Spleen (tissue), 11 donors: ENCODE results near the gene EPYC. TPM values are rescaled to one million over a fixed set of nuclear protein-coding genes. Genes with fewer than 3 reads are reported as not detected.

ENCODE experiments used
- DNase-seq: peaks from one replicate; pipeline ENCODE4 v3.0.0-alpha.2; 2020
- H3K27ac ChIP-seq, 8 donors: fragments of 200-600 bp; sonication (generic) in 7 of 8; 1 replicate in 4 of 8; 2 replicates in 4 of 8; pipeline versions ENCODE4 v1.5.0 to v1.8.0; 2016 to 2021; ENCODE audit warnings: inconsistent platforms in 4 of 8, mild to moderate bottlenecking in 4 of 8, moderate library complexity in 1 of 8
- H3K27me3 ChIP-seq, 7 donors: fragments of 200-600 bp; sonication (generic) in 6 of 7; replicated peaks in 1 of 7; 1 replicate in 4 of 7; 2 replicates in 3 of 7; pipeline versions ENCODE4 v1.5.0 to v1.8.0; 2016 to 2021; ENCODE audit warnings: inconsistent platforms in 3 of 7, mild to moderate bottlenecking in 1 of 7
- H3K36me3 ChIP-seq, 6 donors: fragments of 200-600 bp; sonication (generic) in 5 of 6; 1 replicate in 4 of 6; 2 replicates in 2 of 6; pipeline versions ENCODE4 v1.5.0 to v1.8.0; 2016 to 2021; ENCODE audit warnings: inconsistent platforms in 2 of 6
- H3K4me1 ChIP-seq, 6 donors: fragments of 200-600 bp; sonication (generic) in 5 of 6; 1 replicate in 3 of 6; 2 replicates in 3 of 6; pipeline versions ENCODE4 v1.5.0 to v1.8.0; 2016 to 2021; ENCODE audit warnings: inconsistent platforms in 3 of 6
- H3K4me3 ChIP-seq, 8 donors: fragments of 200-600 bp; sonication (generic) in 7 of 8; 1 replicate in 4 of 8; 2 replicates in 4 of 8; pipeline versions ENCODE4 v1.5.0 to v1.8.0; 2016 to 2021; ENCODE audit warnings: inconsistent platforms in 4 of 8, mild to moderate bottlenecking in 4 of 8, moderate library complexity in 2 of 8
- H3K9me3 ChIP-seq, 8 donors: fragments of 200-600 bp; sonication (generic) in 7 of 8; 1 replicate in 4 of 8; 2 replicates in 4 of 8; pipeline versions ENCODE4 v1.5.0 to v1.8.0; 2016 to 2021; ENCODE audit warnings: inconsistent platforms in 4 of 8
- CTCF ChIP-seq, 11 experiments: fragments of 200-600 bp in 7 of 11; fragments of 450-650 bp in 4 of 11; sonication (generic) in 4 of 11; IDR thresholded peaks in 8 of 11; conservative IDR thresholded peaks in 3 of 11; 1 replicate in 7 of 11; 2 replicates in 4 of 11; pipeline versions ENCODE4 v1.4.0 to v1.8.0; 2016 to 2021; ENCODE audit warnings: antibody characterized with exemption in 11 of 11, inconsistent platforms in 4 of 11, mild to moderate bottlenecking in 1 of 11
- POLR2A ChIP-seq, 3 donors: fragments of 450-650 bp; IDR thresholded peaks; one replicate each; pipeline ENCODE4 v1.5.1; 2017; ENCODE audit warnings: antibody characterized with exemption in 3 of 3, mild to moderate bottlenecking in 1 of 3
- POLR2AphosphoS5 ChIP-seq, 3 donors: sonication (generic); formaldehyde crosslinking; IDR thresholded peaks; one replicate each; pipeline ENCODE4 v1.5.1; 2017; ENCODE audit warnings: antibody characterized with exemption in 3 of 3
- WGBS, 5 donors: extraction: QIAGEN DNeasy Blood & Tissue Kit in 3 of 5; methylation state at CpG; one replicate each; pipeline versions ENCODE4 v1.1.5 to v1.1.7; 2013 to 2018; 5-methylcytosine and 5-hydroxymethylcytosine counted together
- intact Hi-C: fragments of 100-400 bp; cut with DNase I; formaldehyde crosslinking; loops from one replicate; pipeline ENCODE4 v1.15.0; 2023; ENCODE audit warnings: low total_unique reads
- polyA plus RNA-seq, 3 donors: library from polyadenylated mRNA; stranded (reverse); fragments of 200-250 nt; gene quantifications; one replicate each; pipeline ENCODE4 v1.2.1, GENCODE V29; 2013
- total RNA-seq, 7 donors: library from RNA; depleted of rRNA in 3 of 7; stranded (reverse); fragments of >200 nt in 3 of 7; fragmentation: NEBNext Ultra II Directional in 4 of 7; extraction: Animal tissue kit (Norgen Biotek cat#: 25700) in 4 of 7; gene quantifications; one replicate each; pipeline versions ENCODE4 v1.1.0 to v1.2.1, GENCODE V29; 2016 to 2021
- donor health status: healthy with polysubstance abuse.
- donor health status: DM: no; HTN: no; CAD: no; lungs with moderate emphysema.
- donor health status: DM: no; HTN: no; CAD: no.
- donor health status: Bipolar disorder and iron deficiency.
- donor health status: healthy.
- donor health status: DM: no; HTN: no; CAD: no.
- donor health status: DM: yes; HTN: yes; CAD: no.

EPYC gene
- total and polyA plus RNA-seq, 10 donors = 0.08 TPM; not detected in 9

GRCh38 chr12:90979019-90979418, 25.8 kb downstream of the EPYC start:
- DNase-seq = no peak
- Histone ChIP-seq H3K27me3 (no peaks in the 10 kb centered on the region), H3K4me1 (no peaks in the 10 kb centered on the region), H3K4me3 (no peak overlapping the region), H3K27ac (no peak overlapping the region), H3K36me3 (no peaks in the 10 kb centered on the region), H3K9me3 (no peaks in the 10 kb centered on the region)
- WGBS, 5 donors = 78 to 94% (median 89%) methylated on average over 3 of the region's 3 CpGs
- intact Hi-C loops = loop anchor here (10.0 kb wide), 1 partner anchor 376 kb away; no protein-coding TSS in a partner anchor
- TF ChIP-seq POLR2A (IDR thresholded peaks at IDR 0.05) (no peak), POLR2AphosphoS5 (IDR thresholded peaks at IDR 0.05) (no peak), CTCF (IDR thresholded peaks at IDR 0.05 in 8 of 11, conservative IDR thresholded peaks at IDR 0.05 in 3 of 11) (no peak)

- no peak for DNase-seq
- no peaks in the 10 kb centered on the region for H3K27me3 ChIP-seq
- no peak for TF ChIP-seq POLR2A (IDR thresholded peaks at IDR 0.05)
- peak in 6 of 11 experiments; percentile 20 to 51 (median 40) for TF ChIP-seq CTCF (IDR thresholded peaks at IDR 0.05 in 8 of 11, conservative IDR thresholded peaks at IDR 0.05 in 3 of 11)
- no peak for TF ChIP-seq POLR2AphosphoS5 (IDR thresholded peaks at IDR 0.05)
- intact Hi-C loops = loop anchor here (10.0 kb wide), 1 partner anchor 377 kb away; no protein-coding TSS in a partner anchor
- WGBS, 5 donors = 51 to 78% (median 60%) methylated on average over 1 of the region's 1 CpG
- no peaks in the 10 kb centered on the region for H3K36me3 ChIP-seq
- no peak overlapping the region for H3K27ac ChIP-seq
- H3K9me3 ChIP-seq = no peaks in the 10 kb centered on the region
- no peaks in the 10 kb centered on the region for H3K4me1 ChIP-seq
- H3K4me3 ChIP-seq = no peak overlapping the region
Observed at GRCh38 chr12:90978117-90978770, 26.5 kb downstream of the EPYC start.

DNA sequence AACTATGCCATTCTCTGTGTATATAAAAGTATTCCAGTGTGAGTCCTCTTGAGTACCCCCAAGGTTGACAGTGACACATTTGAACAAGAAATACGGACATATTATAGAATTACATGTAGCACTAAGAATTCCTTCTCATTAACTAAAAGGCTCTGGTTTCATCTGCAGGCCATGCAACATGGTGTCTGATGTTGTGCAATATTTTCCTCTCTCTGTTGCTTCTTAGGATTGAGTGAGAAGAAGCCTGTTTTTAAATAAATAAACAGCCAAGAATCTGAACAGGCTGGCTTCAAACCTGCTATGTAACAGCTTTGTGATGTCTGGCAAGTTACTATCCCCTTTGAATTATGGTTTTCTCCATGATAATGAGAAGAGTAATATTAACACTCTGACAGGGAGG, 27.5 kb downstream of the EPYC start:
- Histone ChIP-seq H3K36me3 (no peaks in the 10 kb centered on the region), H3K27me3 (no peaks in the 10 kb centered on the region), H3K4me1 (no peaks in the 10 kb centered on the region), H3K9me3 (no peaks in the 10 kb centered on the region), H3K4me3 (no peak overlapping the region), H3K27ac (no peak overlapping the region)
- DNase-seq = no peak
- 84 to 96% (median 93%) methylated on average over 1 of the region's 1 CpG for WGBS, 5 donors
- no peak for TF ChIP-seq CTCF (IDR thresholded peaks at IDR 0.05 in 8 of 11, conservative IDR thresholded peaks at IDR 0.05 in 3 of 11)
- no peak for TF ChIP-seq POLR2AphosphoS5 (IDR thresholded peaks at IDR 0.05)
- no peak for TF ChIP-seq POLR2A (IDR thresholded peaks at IDR 0.05)
- intact Hi-C loops = loop anchor here (10.0 kb wide), 1 partner anchor 378 kb away; no protein-coding TSS in a partner anchor

DNA sequence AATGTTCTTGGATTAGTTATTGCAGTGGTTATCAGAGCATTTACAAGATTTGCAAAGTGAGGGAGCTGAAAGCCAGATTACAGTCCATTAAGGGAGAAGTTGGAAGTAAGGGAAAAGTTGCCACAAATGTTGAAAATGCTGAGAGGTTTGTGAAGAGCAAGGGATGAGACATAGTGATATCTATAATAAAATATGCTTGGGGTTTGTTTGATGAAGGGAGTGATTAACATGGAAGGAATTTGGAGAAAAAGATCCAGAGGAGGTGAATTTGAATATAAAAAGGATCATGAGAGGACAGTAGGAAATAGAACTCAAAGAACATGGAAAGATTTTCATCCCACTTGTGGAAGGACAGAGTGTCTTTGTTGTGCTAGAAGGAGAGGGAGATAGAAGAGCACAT, 30.5 kb downstream of the EPYC start:
- H3K36me3 ChIP-seq = no peaks in the 10 kb centered on the region
- no peak for TF ChIP-seq CTCF (IDR thresholded peaks at IDR 0.05 in 8 of 11, conservative IDR thresholded peaks at IDR 0.05 in 3 of 11)
- intact Hi-C loops = loop anchor here (10.0 kb wide), 1 partner anchor 381 kb away; no protein-coding TSS in a partner anchor
- no peaks in the 10 kb centered on the region for H3K9me3 ChIP-seq
- no peak overlapping the region for H3K27ac ChIP-seq
- no peaks in the 10 kb centered on the region for H3K4me1 ChIP-seq
- no peak overlapping the region for H3K4me3 ChIP-seq
- no peak for DNase-seq
- H3K27me3 ChIP-seq = no peaks in the 10 kb centered on the region
